NCI-H2081 (cell line): ENCODE results near the gene GFPT2.

ENCODE experiments used
- DNase-seq, 2 experiments: peaks; one replicate each; lab custom pipeline; 2025; lab: John Stamatoyannopoulos, UW

Gene GFPT2

DNA sequence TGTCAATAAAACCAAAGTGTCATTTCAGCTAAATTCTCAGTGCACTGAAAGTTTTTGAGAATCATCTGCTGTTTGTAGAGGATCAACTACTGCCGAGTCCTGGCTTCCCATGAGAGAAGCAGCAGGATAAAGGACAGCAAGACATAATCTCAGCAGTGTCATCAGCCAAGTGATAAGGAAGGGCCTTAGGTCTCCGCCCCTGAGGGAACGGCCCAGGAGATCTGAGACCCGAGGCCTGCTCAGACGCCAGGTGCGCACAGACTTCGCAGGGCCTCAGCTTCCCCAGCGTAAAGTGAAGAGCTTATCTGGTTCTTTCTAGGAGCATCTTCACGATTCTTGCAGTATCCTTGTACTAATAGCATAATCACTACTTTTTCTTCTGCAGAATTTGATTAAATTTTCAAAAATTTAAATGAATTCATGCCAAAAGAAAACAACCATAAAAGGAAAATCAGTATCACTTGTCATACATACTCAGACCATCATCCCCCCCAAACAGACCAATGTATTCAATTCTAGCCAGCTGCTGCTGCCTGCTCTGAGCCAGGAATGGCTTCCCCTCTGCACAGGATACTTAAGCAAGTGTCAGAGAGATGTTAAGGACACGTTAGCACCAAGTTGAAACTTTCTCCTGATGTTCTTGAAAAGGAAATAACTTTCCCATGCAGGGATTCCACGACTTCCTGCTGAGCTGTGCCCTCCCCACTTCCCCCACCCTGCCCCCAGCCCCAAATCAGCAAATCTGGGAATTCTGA is 2.2 kb downstream of the GFPT2 start:
- no peak for DNase-seq

DNA sequence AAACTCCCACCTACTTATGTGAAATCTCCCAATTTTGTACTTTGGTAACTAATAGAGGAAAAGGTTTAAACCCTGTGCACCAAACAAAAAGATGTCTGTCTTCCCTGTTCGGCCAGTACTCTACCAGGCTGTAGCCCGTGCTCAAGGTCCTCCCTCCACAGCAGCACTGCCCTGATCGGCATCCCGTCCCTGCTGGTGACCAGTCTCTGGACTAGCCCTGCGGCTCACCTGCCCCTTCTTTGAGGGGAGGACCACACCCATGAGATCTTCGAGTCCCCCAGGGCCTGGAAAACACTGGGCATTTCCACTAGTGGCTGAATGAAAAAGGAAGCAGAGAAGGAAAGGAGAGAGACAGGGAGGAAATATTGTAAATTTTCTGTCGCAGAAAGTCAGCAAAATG is 2.8 kb downstream of the GFPT2 start:
- DNase-seq: no peak

DNA sequence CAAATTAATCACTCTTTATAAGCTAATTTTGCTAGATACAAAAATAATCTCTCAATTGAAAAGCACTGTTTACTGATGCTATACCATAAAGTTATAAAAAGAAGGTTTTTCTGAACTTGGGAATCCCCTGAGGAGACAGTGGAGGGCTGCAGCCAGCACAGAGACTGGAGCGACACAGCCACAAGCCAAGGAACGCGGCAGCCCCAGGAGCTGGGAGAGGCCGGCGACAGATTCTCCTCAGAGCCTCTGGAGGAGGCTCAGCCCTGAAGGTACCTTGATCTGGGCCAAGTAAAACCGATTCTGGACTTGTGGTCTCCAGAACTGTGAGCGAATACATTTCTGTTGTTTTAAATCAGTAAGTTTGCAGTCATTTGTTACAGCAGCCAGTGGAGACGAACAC is 3.7 kb downstream of the GFPT2 start:
- no peak for DNase-seq

DNA sequence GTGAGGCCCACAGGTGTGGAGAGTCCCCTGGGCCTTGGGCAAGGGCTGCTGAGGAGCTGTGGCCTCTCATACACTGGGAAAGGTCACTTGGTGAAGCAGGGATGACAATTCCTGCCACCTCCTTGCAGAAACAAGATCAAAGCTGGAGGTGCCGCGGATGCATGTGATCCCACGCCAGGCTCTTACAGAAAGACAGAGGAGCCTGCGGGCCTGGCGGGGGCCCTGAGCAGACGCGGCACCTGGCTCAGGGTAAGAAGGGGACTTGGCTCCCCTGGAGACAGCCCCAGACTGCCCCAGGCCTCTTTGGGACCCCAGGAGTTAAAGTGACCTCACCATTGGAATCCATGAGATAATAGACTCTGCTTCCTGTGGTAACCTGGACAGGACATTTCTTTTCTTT is 4.8 kb downstream of the GFPT2 start:
- DNase-seq: no peak

DNA sequence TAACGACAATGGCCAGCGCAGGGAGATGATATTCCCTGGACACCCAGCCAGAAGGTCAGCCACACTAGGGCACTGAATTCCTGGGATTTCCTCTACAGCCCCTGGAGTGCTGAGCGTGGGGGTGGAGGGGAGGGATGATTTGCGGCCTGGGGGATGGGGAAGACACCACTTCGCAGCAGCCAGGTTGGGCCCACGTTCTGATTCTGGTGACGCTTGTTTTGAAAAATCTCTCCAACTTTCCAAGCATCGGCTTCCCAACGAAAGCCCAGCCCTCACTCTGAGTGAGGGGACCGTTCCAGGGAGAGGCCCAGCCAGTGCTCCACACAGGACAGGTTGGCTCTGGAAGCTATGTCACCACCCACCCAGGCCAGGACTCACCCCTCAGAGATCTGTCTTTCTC is 5.4 kb downstream of the GFPT2 start:
- DNase-seq: no peak

DNA sequence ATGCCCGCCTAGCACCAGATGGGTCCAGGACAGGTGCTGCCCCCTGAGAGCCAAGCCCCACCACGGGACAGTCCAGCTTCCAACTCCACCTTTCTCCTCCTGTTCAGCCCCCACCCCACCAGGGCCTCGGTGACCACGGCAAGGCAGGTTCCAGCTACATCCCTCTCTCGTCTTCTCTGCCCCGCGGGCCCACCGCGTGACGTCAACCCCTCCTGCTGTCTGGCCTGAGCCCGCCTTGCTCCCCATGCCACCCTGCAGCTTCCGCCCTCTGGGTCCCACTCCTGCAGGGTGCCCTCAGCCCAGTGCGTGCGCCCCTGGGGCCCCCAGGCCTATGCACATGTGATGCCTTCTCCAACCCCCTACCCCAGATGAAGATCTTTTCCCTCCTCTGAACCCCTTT is 6.8 kb downstream of the GFPT2 start:
- DNase-seq: no peak

DNA sequence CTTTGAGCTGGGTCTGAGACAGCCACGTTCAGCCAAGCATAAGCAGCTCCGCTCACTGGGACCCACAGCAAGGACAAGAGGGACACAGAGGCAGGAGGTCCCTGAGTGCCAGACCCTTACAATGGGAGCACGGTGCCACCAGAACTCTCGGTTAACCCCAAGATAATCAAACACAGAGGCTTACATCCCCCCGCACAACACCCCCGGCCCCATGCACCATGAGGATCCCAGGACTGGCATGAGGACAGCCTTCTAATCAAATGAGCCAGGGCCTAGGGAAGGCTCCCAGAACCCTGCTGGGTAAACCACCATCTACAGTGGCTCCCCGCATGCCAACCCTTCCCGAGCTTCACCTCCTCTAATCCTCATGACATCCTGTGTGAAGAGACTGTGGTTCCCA is 7.4 kb downstream of the GFPT2 start:
- no peak for DNase-seq

DNA sequence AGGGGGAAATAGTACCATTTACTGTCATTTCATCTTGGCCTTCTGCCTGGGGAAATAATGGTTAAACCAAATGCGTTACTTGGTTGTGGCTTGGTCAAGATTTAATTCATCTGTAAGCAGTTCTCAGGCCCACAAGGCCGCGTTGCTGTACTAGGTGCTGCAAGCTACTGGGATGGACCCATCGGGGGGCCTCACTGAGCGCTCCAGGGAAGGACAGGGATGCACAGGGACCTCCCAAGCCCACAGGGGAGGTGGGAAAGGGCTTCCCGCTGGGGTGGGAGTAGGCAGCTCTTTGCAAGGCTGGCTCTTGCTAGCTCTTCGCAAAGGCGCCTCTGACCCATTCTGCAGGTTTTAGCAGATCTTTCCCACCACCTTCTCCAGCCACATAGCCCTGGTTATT is 8.0 kb downstream of the GFPT2 start:
- no peak for DNase-seq

DNA sequence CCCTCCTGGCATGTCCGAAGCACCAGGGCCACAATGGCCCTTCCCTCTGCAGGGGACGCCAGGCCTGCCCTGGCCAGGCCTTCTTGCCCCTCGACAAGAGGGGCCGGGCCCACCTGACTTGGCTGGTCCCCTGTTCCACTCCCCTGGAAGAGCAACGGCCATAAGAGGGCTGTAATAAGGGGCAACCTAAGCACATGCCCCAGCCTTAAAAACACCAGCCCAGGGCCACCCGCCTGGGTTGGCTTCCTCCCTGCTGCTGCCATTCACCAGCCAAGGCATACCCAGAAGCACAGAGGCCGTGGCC is 8.5 kb downstream of the GFPT2 start:
- no peak for DNase-seq

DNA sequence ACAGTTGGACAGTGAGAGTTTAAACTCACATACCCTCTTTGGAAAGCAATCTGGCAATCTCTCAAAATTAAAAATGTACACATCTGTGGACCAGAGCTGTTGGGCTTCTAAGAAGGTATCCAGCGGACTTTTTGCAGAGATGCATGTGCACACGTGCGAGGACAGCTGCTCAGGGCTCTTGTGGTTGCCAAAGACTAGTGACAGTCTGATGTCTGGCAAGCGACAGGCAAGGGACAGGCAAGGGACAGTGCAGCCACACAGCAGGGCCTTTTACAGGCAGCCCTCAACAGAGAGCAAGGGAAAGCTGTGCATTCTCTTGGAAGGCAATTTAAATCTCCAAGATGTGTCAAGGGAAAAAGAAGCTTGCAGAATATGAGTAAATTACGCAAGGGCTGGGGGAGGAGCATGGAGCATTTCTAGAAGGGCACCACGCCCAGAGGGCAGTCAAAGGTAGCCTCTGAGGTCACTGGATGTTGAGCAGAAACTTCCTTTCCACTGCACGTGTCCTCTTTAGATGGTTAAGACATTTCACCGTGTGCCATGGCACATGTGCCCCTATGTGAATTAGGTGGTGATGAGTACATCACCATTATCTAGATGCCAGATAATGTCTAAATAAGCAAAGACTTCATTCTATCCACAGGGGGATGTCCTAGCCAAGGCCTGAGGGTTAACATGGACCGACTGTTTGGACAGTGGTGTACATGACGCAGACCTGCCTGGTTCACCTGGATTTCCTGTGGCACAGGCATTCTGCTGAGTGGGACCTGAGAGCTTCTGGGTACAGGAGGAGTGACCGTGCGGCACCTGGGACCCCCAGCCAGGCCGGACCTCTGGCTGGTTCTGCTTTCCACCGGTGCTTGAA is 9.1 kb downstream of the GFPT2 start:
- DNase-seq: no peak

DNA sequence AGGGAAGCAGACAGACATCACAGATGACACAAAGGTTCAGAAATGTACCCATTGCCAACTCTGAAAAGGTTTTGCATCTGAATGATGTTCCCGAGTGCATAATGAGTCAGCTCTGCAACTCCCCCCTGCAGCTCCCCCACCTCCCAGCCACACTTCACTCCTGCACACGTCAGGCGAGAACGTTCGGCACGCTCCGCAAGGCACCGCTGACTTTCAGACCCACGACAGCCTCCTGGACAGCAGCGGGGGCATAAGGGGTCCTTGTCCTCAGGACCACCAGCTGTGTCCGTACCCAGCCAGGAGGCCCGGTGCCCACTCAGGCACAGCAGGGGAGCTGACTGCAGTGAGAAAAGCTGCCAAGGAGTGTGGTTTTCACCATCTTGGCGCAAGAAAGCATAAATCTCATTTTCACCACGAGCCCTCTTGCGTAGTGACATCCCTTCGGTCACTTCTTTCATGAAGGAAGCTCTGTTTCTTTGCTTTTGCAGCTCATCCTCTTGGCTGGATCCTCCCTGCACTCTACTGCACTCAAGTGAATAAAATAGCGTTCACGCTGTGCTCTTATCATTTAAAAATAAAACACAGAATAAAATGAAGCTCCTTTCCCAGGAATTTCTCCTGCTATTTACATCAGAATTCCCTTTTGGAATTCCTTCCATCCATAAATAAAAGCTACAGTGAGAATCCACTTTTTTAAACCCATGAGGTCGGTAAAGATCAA is 9.9 kb downstream of the GFPT2 start:
- DNase-seq: no peak

DNA sequence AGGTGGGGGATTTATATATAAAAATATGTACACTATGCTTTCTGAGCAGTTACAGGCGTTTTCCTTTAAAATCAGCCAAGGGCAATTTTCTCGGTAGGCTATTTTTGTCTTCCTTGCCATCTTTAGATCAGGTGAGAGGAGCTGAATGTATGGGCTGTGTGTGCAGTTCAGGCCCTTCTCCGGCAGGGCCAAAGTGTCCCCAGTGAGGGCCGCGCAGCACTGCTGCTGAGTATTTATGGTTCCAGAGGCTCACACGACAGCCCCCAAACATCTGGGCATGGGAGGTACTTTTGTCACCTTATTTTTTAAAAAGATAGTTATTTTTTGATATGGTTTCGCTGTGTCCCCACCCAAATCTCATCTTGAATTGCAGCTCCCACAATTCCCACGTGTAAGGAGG is 11.5 kb downstream of the GFPT2 start:
- DNase-seq: no peak

DNA sequence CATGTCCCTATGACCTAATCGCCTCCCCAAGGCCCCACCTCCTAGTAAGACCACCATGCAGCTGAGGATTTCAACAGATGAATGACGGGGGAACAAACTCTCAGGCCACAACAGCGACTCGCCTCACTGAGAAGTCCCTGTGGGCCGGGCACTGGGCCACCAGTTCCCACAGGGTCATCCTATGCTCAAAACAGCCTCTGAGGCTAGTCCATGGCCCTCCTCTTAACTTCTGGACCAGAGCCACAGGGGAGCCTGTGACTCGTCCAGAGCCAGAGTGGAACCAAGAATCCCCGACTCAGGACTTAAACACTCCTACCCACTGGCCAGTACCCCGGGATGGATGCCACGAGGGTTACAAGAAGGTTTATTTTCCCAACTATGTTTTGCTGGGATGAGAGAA is 12.3 kb downstream of the GFPT2 start:
- no peak for DNase-seq

DNA sequence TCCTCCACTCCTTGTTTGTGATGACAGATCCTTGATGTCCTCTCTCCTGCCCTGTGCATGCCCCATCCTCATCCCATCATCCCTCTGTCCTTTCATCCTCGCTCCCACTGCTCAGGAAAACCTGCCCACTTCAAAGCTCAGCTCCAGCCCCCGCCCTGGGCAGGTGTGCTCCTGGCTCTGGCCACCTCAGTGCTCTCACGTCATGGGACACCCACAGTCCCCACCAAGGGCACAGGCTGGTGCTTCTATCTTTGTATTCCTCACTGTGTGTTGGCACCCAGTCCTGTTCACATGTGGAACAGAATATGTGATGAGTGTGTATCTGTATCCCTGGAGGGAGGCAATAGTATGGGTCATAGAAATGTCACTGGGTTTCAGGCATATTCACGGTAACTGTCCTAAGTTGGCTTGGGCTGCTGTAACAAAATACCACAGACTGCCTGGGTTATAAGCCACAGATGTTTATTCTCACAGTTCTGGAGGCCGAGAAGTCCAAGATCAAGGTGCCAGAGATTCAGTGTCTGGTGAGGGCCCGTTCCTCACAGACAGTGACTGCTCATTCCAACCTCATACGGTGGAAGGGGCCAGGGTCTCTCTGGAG is 13.5 kb downstream of the GFPT2 start:
- no peak for DNase-seq

DNA sequence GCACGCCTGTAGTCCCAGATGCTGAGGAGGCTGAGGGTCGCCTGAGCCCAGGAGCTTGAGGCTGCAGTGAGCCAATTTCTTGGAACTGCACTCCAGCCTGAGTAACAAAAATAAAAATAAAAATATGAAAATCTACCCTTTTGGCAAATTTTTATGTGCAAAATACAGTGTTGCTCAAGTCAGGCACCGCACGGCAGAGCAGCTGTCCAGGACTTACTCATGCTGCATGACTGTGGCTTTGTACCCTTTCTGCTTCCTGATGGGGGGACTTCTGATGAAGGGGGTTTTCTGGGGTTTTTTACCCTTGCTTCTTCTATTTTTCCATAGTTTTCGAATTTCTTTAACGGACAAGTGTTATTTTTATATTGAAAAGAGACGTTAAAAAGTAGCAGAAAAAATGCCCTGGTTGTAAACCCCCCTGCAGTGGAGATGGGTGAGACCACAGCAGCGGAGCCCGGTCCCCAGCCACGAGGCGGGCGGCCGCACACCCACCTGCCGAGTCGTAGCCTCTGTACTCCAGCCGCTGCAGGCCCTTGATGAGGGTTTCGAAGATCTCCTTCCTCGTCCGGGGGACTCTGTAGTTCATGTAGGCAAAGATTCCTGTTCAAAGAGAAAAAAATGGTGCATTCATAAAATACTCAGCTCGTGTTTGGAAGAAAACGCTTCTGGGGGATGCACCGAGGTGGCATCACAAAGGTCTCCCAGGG is 15.0 kb downstream of the GFPT2 start:
- no peak for DNase-seq

DNA sequence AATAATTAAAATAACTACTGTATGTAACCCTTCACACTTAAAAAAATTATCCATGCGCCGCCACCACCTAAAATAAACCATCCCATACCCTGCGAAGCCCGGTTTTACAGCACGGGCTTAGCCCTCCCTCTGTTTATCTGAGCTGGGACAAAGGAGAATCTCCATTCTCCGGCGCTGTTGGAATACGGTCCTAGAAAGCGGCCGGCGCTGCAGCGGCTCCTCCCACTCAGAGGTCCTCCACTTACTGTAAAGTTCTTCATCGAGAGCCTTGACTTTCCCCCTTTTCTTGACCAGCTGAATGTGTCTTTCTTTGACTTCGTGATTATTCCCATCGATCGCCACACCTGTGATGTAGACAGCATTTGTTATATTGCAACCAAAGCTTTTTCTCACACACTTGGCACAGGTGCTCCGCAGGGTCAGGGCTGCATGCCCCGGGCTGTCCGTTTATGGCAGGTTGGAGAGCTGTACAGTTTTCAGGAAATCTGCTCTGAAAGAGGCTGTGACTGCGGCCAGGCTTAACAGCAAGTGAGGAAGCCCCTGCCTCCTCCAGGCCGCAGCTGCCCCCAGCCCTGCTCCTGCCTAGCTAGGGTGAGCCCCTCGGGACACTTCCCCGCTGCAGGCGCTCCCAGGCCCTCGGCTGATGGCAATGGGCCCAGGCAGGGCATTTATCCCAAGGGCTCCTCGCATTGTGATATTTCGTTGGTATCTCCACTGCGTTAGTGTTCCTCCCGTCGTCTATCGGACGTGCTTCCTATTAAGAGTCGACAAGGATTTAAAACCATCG is 16.7 kb downstream of the GFPT2 start:
- DNase-seq: no peak

DNA sequence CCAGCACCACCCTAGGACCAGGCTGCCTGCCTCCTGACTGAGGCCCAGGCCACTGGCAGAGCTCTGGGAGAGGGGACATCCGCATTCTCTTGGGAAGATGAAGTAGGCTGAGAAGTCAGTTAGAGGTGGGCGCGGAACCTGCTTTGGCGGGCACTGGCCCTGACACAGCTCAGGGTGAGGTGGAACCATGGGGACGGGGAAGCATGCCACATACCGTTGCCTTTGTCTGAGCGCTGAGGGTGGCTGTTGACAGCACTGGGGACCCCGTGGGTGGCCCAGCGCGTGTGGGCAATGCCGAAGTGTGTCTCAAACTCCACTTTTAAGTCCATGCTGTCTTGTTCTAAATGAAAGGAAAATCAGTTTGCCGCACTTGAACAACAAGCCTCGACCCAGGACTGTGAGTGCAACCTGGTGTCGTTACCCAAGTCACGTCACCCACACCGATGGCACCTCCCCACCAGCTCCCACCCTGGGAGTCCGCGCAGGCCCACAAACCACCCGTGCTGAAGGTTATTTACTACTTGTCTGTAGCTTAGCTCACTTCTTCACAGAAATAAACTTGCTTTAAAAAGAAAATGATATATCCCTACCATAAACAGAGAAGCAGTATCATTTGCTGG is 17.4 kb downstream of the GFPT2 start:
- DNase-seq: no peak

DNA sequence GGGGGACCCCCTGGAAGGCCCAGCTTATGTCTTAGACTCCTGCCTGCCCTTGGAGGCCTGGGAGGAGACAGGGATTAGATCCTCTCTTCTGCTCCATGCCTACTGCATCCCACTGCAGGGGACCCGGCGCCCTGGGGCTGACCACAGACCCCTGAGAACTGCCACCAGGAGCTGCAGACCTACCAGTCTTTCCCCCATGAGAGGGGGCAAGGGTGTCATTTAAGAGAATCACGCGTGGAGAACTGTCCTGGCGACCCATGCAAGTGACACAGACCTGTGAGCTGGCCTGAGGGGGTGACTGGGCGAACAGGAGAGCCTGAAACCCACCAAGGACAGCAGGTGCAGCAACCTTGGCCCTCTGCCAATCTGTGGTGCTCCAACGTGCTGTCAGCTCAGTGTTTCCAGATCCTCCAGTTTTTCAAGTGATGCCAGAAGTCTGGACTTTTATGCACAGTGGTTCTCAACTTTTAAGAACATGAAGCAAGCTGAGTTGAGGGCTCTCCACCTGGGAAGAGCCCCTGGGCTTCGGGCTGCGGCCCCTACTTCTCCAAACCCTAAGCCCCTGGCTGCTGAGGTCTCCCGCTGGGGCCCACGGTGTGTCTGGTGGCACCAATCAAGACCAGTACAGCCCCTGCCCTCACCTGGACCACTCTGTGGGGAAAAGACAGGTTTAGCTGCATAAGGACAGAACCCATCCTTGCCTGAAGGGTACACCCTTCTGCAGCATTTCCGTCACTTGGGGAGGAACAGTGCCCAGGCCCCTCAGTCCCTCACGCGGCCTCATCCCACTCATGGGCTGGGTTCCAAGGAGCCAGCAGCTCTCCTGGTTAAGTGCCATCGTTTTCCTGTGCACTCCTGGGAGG is 18.2 kb downstream of the GFPT2 start:
- no peak for DNase-seq

DNA sequence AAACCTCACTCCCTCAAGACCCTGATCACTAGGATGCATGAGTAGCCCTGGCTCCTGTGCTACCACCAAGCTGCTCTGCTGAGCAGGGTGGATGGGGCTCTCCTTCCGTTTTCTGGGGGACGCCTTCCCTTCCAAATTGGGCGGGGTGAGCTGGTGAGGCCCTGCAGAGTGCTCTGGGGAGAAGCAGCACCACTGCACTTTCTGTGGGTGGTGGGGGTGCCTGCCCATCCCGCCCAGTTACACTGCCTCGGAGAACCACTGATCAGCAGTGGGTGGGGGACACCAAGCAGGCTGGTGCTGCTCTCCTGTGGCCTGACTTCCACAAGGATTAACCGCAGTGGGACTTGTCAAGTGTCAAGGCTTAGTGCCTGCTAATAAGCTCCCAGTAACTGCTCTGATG is 19.0 kb downstream of the GFPT2 start:
- DNase-seq: no peak

DNA sequence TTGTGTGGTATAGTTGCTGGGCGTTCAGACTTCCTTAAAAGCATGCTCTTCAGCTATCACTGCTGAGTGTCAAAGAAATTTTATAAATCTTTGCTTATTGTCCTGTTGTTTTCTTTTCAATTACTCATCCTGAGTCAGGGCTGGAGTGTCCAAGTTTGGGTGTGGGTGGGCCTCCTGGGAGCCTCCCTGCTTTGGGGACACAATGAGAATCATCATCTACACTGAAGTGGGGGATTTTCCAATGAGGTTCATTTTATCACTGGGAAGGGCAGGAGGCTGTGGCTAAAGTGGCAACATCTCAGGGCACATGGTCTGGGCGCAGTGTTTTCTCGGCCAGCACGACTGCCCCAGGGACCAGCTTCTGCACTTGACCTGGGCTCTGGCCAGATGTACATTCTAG is 19.5 kb downstream of the GFPT2 start:
- no peak for DNase-seq
